ENCODE data around the gene GRM1.

DNA sequence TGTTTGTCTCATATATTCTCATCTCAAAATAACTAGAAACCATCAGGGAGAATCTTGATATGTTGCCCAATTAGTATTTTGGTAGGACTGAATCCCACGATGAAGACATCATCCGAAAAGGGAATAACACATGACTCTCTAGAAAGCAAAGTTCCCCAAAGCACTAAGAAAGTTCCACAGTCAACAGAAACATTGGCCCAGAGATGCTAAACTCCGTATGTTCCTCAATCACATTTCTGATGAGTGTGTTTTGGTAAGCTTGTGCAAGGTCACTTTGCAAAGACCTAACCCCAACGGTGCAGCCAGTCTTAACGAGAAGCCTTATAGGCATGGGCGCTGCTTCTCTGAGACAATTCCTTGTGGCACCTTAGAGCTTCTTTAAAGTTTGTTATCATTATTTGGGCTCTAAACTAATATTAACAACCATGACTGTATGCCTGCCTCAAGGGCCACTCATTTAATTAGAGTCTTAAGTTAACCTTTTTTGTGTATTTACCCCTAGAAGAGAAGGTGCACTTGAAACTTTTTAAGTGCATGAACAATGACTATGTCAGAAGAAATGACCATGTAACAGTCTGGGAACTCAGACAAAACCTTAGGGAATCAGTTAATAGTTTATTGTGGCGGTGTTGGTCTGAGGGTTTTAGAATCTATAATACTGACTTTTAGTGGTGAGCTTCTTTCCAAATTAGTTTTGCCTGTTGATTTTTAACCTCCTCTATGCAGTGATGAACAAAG is 312.8 kb downstream of the GRM1 start:
- no peak for TF ChIP-seq NFYB (IDR thresholded peaks at IDR 0.05; ENCODE audit: extremely low read depth, insufficient read length)
- TF ChIP-seq, protein P1, sequence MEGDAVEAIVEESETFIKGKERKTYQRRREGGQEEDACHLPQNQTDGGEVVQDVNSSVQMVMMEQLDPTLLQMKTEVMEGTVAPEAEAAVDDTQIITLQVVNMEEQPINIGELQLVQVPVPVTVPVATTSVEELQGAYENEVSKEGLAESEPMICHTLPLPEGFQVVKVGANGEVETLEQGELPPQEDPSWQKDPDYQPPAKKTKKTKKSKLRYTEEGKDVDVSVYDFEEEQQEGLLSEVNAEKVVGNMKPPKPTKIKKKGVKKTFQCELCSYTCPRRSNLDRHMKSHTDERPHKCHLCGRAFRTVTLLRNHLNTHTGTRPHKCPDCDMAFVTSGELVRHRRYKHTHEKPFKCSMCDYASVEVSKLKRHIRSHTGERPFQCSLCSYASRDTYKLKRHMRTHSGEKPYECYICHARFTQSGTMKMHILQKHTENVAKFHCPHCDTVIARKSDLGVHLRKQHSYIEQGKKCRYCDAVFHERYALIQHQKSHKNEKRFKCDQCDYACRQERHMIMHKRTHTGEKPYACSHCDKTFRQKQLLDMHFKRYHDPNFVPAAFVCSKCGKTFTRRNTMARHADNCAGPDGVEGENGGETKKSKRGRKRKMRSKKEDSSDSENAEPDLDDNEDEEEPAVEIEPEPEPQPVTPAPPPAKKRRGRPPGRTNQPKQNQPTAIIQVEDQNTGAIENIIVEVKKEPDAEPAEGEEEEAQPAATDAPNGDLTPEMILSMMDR (IDR thresholded peaks at IDR 0.05 in 2 of 3, conservative IDR thresholded peaks at IDR 0.05 in 1 of 3; ENCODE audit: insufficient read depth in 2 of 3, low read depth in 1 of 3, low read length in 3 of 3): no peak
- no peak for TF ChIP-seq NFIC (IDR thresholded peaks at IDR 0.05)
- no peak for TF ChIP-seq FOXP1 (CRISPR knock-in tag; IDR thresholded peaks at IDR 0.05)
- no peak for TF ChIP-seq L3MBTL2 (IDR thresholded peaks at IDR 0.05)
